ENCODE results near the gene HES4.

The HES4 gene

DNA sequence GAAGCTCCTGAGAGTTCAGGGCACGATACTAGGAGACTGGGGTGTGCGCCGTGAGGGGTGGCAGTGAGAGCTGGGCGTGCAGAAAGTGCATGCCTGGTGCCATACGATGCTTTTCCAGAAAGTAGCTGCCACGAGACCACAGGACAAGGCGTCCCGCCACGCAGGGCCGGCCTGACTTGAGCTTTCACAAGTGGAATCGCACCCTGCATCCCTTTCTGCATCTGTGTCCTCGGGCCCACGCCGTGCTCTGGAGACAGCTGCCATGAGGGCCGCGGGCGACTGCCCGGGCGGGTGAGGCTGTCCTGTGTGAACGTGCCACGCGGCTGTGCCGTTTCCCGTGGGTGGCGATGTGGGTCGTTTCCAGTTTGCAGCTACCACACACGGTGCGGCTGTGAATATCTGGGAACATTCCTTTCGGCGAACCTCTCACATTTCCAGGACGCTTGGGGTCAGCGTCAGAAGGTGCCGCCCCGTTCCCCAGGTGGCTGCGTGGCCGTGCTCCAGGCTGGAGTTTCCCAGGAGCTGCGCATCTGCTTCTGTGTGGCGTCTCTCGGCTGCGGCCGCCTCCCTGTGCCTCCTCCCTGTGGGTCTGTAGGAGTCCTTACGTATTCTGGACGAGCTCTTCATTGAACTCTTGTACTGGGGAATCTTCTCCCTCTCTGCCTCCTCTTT is 17.0 kb downstream of the HES4 start:
- H3K4me3 ChIP-seq (ENCODE audit: low read depth, low read length), result no peak overlapping the region
- no peak for DNase-seq (ENCODE audit: low read depth)
- in situ Hi-C loops (cut with HindIII; ENCODE audit: low sequenced_read_pairs), result no loop called here
- TF ChIP-seq CTCF (IDR thresholded peaks at IDR 0.05; ENCODE audit: low read depth, low read length, missing control alignments), result no peak

DNA sequence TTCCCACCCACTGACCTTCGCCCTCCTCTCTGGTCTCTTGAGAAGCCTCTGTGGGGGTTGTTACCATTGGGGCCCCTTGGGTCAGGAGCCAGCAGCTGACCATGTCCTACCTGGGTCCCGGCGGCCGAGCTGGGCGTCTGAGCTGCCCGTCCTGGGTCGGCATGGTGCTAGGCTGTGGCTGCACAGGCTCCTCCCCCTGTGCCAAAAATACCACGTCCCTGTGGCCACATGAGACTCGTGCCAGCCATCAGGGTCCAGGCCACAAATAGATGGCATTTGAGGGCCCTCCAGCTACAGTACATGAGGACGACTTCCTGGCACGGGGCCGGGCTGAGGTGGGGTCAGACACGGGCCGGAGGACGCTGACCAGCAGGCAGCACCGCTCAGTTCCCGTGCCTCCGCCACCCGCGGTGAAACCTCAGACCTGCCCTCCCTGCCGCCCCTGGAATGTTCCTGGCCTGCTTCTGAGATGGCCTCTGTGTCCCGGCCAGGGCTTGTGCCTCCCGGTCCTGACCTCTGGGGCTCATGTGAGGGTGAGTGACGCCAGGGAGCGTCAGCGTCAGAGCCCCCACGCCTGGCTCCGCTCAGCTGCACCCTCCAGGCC is 17.8 kb downstream of the HES4 start, which contains the start of gene PERM1:
PERM1 (minus strand) TSS at position 139 of the 604 bp plus-strand sequence. CDS start 1,064 bp downstream, outside the sequence.
- no peak within 1 kb of the TSS for H3K4me3 ChIP-seq (ENCODE audit: low read depth, low read length)
- DNase-seq (ENCODE audit: low read depth), result no peak
- in situ Hi-C loops (cut with HindIII; ENCODE audit: low sequenced_read_pairs), result no loop called here

GRCh38 chr1:981491-981954 is 18.4 kb downstream of the HES4 start:
- in situ Hi-C loops (cut with HindIII; ENCODE audit: low sequenced_read_pairs), result no loop called here
- no peak overlapping the region for H3K4me3 ChIP-seq (ENCODE audit: low read depth, low read length)
- no peak for TF ChIP-seq CTCF (IDR thresholded peaks at IDR 0.05; ENCODE audit: low read depth, low read length, missing control alignments)
- no peak for DNase-seq (ENCODE audit: low read depth)

More for the DNA sequence above, 17.8 kb downstream of the HES4 start, which contains the start of gene PERM1:
- TF ChIP-seq CTCF (IDR thresholded peaks at IDR 0.05; ENCODE audit: low read depth, low read length, missing control alignments), result no peak

- in situ Hi-C loops (cut with HindIII; ENCODE audit: low sequenced_read_pairs), result no loop called here
- no peak for DNase-seq (ENCODE audit: low read depth)
Observed at GRCh38 chr1:980602-981395, 19.1 kb downstream of the HES4 start.

DNA sequence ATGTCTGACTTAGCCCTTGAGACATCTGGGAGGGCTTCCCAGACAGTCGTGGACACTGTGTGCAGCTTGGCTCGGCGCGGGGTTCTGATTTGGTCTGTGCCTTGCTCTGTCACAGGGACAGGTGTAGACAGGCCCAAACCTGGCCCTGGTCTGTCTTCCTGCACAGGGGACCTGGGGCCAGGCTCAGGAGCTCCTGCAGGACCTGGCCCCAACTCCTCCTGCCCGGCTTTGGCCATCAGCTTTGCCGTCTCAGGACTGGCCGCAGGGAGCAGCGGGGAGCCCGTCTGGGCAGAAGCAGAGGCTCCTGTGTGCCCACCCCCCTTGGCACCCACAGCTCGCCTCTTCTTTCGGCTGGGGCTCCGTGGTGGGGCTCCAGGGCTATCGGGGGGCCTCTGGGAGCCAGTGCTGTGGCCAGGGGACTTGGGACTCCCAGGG is 19.7 kb downstream of the HES4 start:
- TF ChIP-seq CTCF (IDR thresholded peaks at IDR 0.05; ENCODE audit: low read depth, low read length, missing control alignments), result no peak
- in situ Hi-C loops (cut with HindIII; ENCODE audit: low sequenced_read_pairs), result no loop called here
- no peak for DNase-seq (ENCODE audit: low read depth)
- H3K4me3 ChIP-seq (ENCODE audit: low read depth, low read length), result no peak overlapping the region

More at GRCh38 chr1:980602-981395, 19.1 kb downstream of the HES4 start:
- no peak overlapping the region for H3K4me3 ChIP-seq (ENCODE audit: low read depth, low read length)
- TF ChIP-seq CTCF (IDR thresholded peaks at IDR 0.05; ENCODE audit: low read depth, low read length, missing control alignments), result no peak

DNA sequence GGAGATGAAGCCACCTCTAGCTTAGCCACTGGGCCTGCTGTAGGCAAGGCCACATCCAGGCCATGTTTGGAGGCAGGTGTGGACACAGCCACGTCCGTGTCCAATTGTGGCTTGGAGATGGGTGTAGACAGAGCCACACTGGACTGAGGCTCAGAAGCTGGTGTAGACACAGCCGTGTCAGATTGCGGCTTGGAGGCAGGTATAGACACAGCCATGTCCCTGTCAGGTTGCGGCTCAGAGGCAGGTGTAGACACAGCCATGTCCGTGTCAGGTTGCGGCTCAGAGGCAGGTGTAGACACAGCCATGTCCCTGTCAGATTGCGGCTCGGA is 20.2 kb downstream of the HES4 start:
- in situ Hi-C loops (cut with HindIII; ENCODE audit: low sequenced_read_pairs), result no loop called here
- no peak overlapping the region for H3K4me3 ChIP-seq (ENCODE audit: low read depth, low read length)
- no peak for TF ChIP-seq CTCF (IDR thresholded peaks at IDR 0.05; ENCODE audit: low read depth, low read length, missing control alignments)
- DNase-seq (ENCODE audit: low read depth), result no peak

Data from astrocyte of the cerebellum (primary cell).